HG02642 (cell line): ENCODE results near the gene XDH.

ENCODE experiments used
- ATAC-seq: cut with Tn5 transposase; IDR thresholded peaks from one replicate; pipeline ENCODE4 v1.9.1; 2021; ENCODE audit warnings: mild to moderate bottlenecking; ENCODE audit not compliant: unreplicated experiment, poor library complexity

The XDH gene

DNA sequence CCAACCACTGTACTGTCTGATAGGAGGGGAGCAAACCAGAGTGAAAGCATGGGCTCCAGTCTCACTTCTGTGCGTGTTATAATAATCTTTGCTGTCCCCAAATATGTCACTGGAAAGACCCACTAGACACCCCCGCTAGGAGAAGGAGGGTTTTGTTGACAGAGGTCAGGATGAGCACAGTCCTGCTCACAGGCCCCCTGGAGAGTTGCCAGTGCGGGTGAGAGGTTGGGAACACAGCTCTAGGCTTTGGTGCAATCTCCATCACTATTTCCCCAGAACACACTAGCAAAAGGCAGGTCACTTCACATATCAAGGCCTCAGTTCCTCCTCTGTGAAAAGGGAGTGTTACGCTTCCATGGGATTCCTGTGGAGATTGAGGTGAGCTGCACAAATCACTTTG lies 9.7 kb downstream of the XDH start:
- no peak for ATAC-seq

DNA sequence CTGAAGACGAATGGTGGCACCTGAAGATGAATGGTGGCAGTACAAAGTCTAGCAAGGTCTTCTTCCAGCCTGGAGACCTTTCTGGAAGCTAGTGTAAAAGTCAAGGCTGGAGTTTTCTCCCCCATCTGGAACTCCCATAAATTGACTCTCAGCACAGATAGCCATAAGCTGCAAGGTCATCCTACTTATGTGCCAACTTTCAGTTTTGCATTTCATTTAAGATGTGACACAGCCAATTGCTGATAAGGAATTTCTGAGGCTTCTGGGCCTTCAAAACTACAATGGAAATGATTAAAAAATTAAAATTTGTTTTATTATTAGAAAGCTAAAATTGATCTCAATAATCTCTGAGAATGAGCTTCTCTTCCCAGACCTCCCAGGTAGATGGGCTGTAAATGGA lies 10.2 kb downstream of the XDH start:
- no peak for ATAC-seq

DNA sequence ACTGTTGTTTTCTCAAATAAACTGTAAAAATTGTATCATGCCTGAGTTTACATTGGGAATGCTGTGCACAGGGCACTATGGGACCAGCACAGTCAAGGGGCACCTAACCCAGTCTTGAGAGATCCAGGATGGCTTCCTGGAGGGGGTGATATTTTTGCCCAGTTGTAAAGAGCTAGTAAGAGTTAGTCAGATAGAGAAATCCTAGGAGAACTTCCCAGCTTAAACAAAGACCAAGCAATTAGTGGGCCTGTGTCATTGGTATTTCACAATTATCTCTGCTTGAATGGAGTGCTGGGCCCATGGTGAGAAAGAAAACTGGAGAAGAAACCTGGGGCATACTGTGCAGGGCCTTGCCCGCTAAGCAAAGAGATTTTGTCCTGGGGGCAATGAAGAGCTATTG lies 12.2 kb downstream of the XDH start:
- no peak for ATAC-seq

DNA sequence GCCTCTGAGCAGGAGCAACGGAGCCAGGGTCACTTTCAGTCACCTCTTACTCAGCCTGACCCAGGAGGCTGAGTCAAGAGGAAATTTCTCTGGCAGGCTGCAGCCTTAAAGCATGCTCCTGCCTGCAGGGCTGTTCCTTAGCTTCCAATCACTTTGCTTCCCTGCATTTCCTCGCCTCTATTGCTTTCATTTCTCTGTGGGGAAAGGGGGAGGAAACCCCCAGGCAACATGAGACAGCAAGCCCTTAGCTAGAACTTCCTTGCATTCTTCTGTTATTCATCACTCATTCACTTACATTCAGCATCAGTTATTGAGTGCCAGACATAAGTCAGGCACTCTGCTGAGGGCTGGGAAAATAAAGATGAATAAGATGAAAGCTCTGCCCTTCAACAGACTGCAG lies 13.0 kb downstream of the XDH start:
- no peak for ATAC-seq

DNA sequence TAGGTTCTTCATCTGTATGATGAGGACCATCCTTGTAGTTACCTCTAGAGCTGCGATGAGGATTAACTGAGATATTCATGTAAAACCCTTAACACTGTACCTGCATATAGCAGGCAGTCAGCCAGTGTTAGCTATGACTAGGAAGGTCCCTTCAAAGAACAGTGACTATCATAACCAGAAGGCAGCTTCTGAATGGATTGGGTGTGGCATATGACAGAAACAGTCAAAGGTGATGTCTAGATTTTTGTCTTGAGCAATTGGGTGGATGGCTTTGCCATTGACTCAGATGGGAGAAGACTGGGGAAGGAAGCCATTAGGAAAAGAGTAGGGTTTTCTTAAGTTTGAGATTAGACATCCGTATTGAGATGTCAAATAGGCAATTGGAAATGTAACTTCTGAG lies 15.7 kb downstream of the XDH start:
- ATAC-seq = no peak

DNA sequence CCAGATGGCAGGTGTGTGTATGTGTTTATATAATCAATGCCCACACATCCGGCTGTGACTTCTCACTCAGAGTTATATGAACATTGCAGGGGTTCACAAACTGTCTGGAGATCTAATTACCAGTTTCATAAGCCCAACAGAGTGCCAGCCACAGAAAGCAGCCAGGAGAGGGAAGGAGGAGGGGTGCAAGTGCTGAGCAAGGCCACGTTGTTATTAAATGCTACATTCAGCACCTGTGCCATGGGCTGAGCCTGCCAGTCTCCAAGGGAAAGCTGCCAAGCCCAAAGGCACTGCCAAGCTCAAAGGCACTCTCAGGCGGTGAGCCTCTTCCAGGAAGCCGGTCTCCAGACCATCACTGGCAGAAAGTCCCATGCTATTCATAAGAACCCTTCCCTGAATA lies 17.4 kb downstream of the XDH start:
- no peak for ATAC-seq

DNA sequence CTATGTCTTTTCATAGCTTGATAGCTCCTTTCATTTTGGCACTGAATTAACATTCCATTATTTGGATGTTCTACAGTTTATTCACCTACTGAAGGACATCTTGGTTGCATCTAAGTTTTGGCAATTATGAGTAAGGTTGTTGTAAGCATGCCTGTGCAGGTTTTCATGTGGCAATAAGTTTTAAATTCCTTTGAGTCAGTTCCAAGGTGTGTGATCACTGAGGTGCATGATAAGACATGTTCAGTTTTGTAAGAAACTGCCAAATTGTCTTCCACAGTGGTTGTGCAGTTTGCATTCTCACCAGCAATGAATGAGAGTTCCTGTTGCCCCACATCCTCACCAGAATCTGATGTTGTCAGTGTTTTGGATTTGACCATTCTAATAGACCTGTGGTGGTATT lies 24.2 kb downstream of the XDH start:
- no peak for ATAC-seq

DNA sequence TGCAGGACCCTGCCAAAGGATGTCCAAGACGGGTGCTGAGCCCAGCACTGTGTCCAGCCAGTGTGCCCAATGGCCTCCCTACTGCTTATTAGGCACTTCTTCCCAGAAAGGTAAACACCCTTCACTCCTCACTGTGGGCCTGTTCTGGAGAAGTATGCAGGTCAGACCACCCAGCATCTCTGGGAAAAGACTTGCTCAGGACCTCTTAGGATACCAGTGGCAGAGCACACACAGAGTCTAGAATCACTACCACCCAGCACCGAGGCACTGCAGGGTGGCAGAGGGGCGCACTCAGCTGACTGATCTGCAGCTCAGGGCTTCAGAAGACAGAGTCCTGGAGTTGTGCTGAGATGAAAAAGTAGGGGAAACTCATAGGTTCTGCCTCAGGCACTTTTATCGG lies 25.8 kb downstream of the XDH start:
- ATAC-seq = no peak

DNA sequence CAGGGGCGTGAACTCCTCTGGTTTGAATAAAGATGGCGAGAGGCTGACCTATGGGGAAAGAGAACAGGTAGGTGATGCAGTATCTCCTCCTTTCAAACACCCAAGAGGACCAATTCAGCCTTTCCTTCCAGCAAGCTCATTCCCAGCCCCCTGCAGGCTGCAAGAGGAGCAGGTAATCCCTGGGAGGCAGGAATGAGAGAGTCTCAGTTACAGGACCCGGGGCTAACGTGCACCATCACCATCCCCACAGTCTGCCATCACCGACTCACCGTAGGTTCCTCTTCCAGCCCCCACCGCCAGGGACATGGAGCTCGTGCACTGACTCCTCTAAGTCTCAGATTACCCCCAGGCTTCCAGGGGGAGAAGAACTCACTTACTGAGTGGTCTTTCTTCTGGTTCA lies 26.7 kb downstream of the XDH start:
- ATAC-seq = no peak

DNA sequence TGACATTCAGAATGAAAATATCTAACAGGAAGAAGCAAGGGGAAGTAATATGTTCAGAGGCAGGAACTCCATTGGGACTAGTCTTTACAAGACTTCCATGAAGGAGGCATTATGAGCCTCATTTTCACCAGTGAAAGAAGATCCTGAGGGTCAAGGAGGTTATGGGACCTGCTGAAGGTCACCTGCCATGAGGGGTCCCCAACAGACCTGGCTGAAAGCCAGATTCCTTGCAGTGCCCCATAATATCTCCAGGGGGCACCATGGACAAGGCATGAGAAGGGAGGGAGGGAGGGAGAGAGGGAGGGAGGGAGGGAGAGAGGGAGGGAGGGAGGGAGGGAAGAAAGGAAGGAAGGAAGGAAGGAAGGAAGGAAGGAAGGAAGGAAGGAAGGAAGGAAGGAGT lies 27.9 kb downstream of the XDH start:
- no peak for ATAC-seq

DNA sequence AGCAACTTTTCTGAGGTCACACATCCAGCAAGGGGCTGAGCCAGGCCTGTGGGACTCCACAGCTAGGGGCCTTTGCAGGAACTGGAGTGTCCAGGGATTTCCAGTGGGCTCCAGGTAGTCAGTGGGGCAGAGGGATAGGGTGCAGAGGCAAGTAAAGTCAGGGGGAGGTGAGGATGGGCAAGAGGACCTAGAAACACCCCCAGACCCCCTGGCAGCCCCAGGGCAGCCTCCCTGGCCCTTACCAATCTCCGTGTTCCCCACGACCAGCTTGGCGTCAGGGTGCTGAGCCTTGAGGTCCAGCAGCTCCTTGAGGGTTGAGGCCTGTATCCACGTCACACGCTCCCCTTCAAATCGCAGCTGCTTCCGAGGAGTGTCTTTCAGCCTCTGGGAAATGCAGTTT lies 28.4 kb downstream of the XDH start:
- no peak for ATAC-seq

DNA sequence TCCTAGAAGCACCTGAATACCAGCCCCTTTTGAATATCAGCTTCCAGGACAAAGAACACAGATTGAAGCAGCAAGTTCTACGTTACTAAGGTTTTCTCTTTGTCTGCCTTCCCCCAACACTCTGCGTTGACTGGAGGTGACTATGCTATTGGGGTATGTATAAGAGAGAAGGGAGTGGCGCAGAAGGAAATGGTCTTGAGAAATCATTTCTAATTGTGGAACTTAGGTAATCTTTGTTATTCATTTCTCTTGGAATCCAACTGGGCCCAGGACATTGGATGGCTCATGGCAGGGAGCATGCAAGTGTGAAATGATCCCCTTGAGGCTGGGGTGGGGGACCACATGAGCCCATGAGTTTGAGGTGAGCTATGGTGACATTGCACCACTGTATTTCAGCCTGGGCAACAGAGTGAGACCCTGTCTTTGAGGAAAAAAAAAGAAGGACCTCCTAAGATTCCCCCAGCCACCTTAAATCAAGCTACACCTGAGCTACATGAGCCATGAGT lies 29.7 kb downstream of the XDH start:
- no peak for ATAC-seq

DNA sequence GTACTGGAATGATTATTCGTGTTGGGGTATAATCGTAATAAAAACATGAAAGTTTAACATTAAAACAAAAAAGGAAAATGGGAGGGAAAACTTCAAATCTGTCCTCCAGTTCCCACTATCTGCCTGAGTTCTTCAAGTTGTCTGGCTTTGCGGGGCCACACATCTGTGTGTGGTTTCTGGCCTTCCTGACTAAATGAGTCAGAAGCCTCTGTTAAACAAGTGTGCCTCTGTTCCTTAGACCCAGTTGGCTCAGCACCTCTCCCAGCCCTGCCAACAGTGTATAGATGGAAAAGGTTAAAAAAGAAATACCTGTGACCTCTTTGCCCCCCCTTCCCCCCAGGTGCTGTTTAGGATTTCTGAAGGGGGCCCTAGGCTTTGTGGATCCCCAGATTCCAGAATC lies 30.2 kb downstream of the XDH start:
- ATAC-seq = peak; percentile 51

DNA sequence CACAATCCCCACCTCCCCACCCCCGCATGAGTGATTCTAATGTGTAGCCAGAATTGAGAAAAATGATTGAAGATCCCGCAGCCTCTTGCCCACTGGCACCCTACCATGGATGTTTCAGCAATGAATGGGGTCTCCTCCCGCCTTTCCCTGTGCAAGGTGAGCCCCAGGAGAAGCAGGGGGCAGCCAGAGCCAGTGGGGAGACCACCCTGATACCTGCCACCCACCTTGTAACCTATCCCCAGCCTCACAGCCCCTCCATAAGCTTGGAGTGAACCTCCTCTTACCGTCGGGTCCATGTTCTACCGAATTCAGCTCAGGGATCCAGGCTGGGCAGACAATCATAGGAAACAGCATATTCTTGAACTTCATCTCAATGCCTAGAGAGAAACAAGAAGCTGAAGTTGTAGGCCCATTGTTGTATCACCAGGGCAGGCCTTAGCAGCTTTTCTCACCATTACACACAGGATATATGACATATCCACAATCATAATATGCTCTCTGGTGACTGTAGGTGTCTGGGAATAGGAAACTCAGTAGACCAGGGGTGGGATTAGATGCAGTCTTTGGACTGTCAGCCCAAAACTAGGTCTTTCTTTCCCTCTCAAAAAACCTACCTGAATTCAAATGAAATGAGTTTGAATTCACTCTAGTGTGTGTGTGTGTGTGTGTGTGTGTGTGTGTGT lies 30.9 kb downstream of the XDH start:
- ATAC-seq = no peak

DNA sequence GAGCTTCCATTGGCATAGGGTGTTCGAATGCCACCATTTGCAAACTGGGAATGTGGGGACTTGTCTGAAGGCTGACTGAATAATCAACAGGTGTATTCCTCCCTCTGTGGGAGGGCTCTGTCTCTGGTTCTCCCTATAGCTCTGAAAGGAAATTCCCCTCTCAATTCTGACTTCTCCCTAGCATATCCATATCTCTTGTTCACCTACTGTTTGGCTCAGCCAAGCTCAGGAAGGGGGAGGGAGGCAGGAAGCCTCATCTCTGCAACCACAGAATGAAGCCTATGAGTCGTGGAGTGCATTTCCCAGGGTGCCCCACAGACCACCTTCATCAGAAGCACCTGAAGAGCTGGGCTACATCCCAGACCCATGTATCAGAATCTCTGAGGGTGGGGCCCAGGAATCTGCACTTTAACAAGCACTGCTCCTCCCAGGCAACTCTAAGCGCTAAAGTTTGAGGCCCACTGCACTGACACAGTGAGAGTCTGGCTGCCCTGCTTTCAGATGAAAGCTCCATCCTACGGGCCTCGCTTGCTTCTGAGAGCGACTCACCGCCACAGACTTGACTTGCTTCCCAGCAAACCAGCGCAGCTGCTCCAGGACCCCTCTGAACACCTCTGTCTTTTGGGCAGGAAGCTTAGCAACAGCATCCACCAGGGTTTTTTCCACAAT lies 32.0 kb downstream of the XDH start:
- ATAC-seq = no peak

DNA sequence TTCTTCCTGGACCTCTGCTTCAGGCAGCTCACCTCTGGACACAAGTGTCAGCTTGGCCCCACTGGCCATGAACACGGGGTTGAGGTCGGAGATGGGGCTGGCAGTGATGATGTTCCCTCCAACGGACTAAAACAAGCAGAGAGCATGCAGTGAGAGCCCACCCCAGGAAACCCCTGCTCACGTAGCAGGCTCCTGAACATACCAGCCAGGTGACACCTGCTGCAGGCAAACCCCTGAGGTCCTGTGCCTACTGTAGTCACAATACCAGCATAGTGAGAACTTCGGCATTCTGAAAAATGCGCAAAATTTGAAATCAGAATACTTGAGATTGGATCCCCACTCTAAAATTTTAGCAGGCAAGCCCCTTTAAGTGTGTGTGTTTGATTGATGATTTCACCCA lies 32.9 kb downstream of the XDH start:
- ATAC-seq = no peak

DNA sequence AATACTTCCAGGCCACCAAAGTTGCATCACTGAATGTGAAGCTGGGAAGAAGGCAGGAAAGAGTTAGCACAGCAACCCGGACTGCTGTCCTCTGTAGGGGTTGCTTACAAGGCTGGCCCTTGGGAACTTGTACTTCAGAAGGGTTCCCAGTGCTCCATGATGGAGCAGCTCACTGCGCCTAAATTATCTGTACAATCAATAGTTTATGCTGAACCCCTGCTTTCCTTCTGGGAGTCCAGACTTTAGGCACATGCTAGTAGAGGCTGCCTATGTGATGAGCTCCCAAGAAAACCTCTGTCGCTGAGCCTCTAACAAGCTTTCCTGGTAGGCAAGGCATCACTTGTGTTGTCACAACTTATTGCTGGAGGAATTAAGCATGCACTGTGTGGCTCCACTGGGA lies 34.3 kb downstream of the XDH start:
- no peak for ATAC-seq

DNA sequence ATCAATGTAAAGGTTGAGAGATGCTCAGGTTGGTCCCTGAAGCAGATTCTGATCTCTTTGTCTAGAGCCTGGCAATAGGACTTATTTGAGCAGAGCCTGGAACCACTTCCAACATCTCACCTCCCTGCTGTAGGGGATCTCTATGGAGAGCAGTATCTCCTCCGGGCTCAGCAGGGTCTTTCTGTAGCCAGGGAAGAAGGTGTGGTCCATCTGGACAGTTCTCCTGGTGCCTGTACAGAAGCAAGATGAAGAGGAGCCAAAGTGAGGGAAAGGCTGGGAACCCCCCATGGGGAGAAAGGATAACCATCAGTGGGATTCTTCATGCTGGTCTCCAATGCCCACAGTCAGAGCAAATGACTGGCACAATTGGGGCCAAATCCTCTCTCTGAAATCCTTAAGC lies 34.8 kb downstream of the XDH start:
- no peak for ATAC-seq

DNA sequence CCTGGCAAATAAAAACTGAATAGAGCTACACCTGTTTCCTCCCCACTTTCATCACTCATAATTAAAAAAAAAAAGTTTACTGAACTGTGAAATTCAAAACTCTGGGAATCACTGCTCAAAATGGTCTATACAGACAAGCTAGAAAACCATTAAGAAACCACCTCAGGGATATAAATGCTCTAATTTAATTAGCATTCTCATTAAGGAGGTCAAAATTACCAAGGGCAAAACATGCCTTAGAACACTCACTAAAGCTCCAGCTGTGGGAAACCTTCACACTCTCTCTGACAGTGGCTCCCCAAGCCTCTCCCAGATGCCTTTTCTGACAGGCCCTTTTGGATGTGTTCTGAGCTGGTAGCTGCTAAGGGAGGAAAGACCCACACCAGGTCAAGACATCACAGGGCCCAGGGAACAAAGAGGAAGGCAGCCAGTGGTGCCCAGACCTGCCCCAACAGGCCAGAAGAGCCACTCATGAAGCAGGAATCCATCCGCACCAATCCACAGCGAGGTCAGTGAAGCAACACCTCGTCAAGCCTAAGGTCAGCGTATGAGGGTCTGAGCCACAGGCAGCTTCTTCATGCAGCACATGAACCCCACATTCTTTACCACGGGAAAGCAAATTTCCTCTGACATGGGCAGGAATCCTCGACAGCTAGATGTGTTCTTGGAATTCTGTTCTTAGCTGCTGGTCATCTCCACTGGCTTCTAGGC lies 35.6 kb downstream of the XDH start:
- no peak for ATAC-seq

DNA sequence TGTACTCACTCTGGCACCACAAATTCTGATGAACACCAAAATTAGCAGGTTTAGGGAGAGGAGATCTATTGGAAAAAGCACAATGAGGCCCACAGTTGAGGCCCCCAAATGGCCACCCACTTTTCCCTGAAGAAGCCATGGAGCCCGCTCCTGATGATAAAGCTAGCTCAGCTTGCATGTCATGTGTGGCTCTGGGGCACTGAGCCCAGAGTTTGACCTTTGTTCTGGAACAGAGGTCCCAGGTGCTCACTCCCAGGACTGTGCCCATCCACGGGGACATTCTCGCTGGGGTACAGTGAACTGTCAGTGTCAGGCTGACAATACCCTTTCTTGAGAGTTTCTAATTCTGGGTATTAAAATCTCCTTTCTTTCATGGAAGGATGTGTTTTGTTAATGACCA lies 36.2 kb downstream of the XDH start:
- no peak for ATAC-seq

DNA sequence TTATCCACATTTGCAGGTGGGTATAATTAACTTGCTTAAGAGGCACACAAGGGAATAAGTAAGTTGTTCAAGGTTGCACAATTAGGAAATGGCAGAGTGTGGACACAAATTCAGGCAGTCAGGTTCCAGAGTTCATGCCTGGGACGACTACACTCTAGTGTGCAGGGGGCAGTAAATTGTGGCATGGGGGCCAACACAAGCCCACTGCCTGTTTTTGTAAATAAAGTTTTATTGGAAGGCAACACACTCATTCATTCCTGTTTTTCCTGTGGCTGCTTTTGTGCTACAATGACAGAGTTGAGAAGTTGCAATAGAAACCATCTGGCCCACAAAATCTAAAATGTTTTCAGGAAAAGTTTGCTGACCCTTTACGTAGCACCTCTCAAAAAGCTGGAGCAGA lies 41.4 kb downstream of the XDH start:
- no peak for ATAC-seq

DNA sequence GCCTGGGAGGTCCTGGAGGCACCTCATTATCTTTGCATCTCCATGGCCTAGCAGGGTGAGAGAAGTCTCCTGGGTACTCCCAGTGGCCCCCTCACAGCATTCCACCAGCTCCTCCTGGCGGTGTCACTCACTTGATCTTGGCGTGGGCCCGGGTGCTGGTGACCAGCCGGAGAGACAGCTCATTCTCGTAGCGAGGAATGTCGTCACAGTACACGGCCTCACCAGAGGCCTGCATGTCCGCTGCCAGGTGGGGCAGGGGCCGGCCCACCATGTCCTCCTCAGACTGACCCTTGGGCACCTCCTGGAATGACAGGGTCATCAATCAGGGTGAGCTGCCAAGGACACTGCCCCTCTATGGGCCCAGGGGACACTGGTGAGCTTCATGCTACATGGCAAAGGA lies 42.4 kb downstream of the XDH start:
- ATAC-seq = no peak
